ENCODE results near the gene PLA2G3. TPM values are rescaled to one million over a fixed set of nuclear protein-coding genes. Genes with fewer than 3 reads are reported as not detected.

Gene PLA2G3
- polyA plus RNA-seq, 1 donor (not counting 4 experiments of a cell fraction or from before 2014, with no cell fraction given): 0.38 TPM

- Histone ChIP-seq H3K9me3 (ENCODE audit: control insufficient read depth, low read depth, low read length) (no peaks in the 10 kb centered on the region), H2AFZ (ENCODE audit: control insufficient read depth, low read length) (no peak overlapping the region), H3K4me1 (ENCODE audit: control insufficient read depth, extremely low read depth, insufficient read depth, low read length) (peaks cover 10% of the 10 kb centered on the region), H3K79me2 (ENCODE audit: control insufficient read depth, insufficient read depth, low read length) (no peaks in the 10 kb centered on the region), H3K4me2 (ENCODE audit: control insufficient read depth, extremely low read depth, insufficient read depth, low read depth, low read length) (no peak overlapping the region), H3K4me3 (ENCODE audit: control insufficient read depth in 2 of 3, extremely low read depth in 1 of 3, insufficient read depth in 2 of 3, low read depth in 1 of 3, low read length in 3 of 3) (no peak overlapping the region), H4K20me1 (ENCODE audit: control insufficient read depth, extremely low read depth, insufficient read depth, low read length) (peaks cover 16% of the 10 kb centered on the region), H3K9ac (ENCODE audit: control insufficient read depth, extremely low read depth, insufficient read depth, low read length) (no peak overlapping the region), H3K27me3 (ENCODE audit: control insufficient read depth, extremely low read depth, insufficient read depth, low read length) (no peaks in the 10 kb centered on the region), H3K36me3 (ENCODE audit: control insufficient read depth in 2 of 2, extremely low read depth in 1 of 2, insufficient read depth in 2 of 2, low read length in 2 of 2) (peaks cover 23 to 31% of the 10 kb centered on the region in 2 experiments), H3K9me1 (ENCODE audit: control insufficient read depth, extremely low read depth, insufficient read depth, low read length) (no peaks in the 10 kb centered on the region), H3K27ac (ENCODE audit: control insufficient read depth, insufficient read depth, low read length) (no peak overlapping the region)
- dilution Hi-C loops (cut with MboI; ENCODE audit: extremely low pct_ligation_motif_present, low sequenced_read_pairs): no loop called here
- no peak for TF ChIP-seq EZH2 (IDR thresholded peaks at IDR 0.05; ENCODE audit: low read length)
- no peak for TF ChIP-seq CTCF (optimal IDR thresholded peaks at IDR 0.05 in 1 of 3, IDR thresholded peaks at IDR 0.05 in 1 of 3, conservative IDR thresholded peaks at IDR 0.05 in 1 of 3; ENCODE audit: extremely low read depth in 1 of 3, insufficient read depth in 2 of 3, low read length in 3 of 3)
- DNase-seq (ENCODE audit: low read depth, low spot score) (no peak), FAIRE-seq (no peak)
Observed at GRCh38 chr22:31105282-31105929, 34.9 kb downstream of the PLA2G3 start.

- H3K27me3 ChIP-seq (ENCODE audit: control insufficient read depth, extremely low read depth, insufficient read depth, low read length): no peaks in the 10 kb centered on the region
- dilution Hi-C loops (cut with MboI; ENCODE audit: extremely low pct_ligation_motif_present, low sequenced_read_pairs): no loop called here
- no peaks in the 10 kb centered on the region for H3K9me3 ChIP-seq (ENCODE audit: control insufficient read depth, low read depth, low read length)
- FAIRE-seq (no peak), DNase-seq (ENCODE audit: low read depth, low spot score) (no peak)
- peaks cover 23 to 34% of the 10 kb centered on the region in 2 experiments for H3K36me3 ChIP-seq (ENCODE audit: control insufficient read depth in 2 of 2, extremely low read depth in 1 of 2, insufficient read depth in 2 of 2, low read length in 2 of 2)
- H3K27ac ChIP-seq (ENCODE audit: control insufficient read depth, insufficient read depth, low read length): no peak overlapping the region
- peaks cover 10% of the 10 kb centered on the region for H3K4me1 ChIP-seq (ENCODE audit: control insufficient read depth, extremely low read depth, insufficient read depth, low read length)
- H2AFZ ChIP-seq (ENCODE audit: control insufficient read depth, low read length): no peak overlapping the region
- H3K79me2 ChIP-seq (ENCODE audit: control insufficient read depth, insufficient read depth, low read length): no peaks in the 10 kb centered on the region
- peaks cover 16% of the 10 kb centered on the region for H4K20me1 ChIP-seq (ENCODE audit: control insufficient read depth, extremely low read depth, insufficient read depth, low read length)
- no peak for TF ChIP-seq EZH2 (IDR thresholded peaks at IDR 0.05; ENCODE audit: low read length)
- peak in 2 of 3 experiments; percentile 12 to 15 for TF ChIP-seq CTCF (optimal IDR thresholded peaks at IDR 0.05 in 1 of 3, IDR thresholded peaks at IDR 0.05 in 1 of 3, conservative IDR thresholded peaks at IDR 0.05 in 1 of 3; ENCODE audit: extremely low read depth in 1 of 3, insufficient read depth in 2 of 3, low read length in 3 of 3)
- H3K9ac ChIP-seq (ENCODE audit: control insufficient read depth, extremely low read depth, insufficient read depth, low read length): no peak overlapping the region
- no peaks in the 10 kb centered on the region for H3K9me1 ChIP-seq (ENCODE audit: control insufficient read depth, extremely low read depth, insufficient read depth, low read length)
- no peak overlapping the region for H3K4me3 ChIP-seq (ENCODE audit: control insufficient read depth in 2 of 3, extremely low read depth in 1 of 3, insufficient read depth in 2 of 3, low read depth in 1 of 3, low read length in 3 of 3)
- H3K4me2 ChIP-seq (ENCODE audit: control insufficient read depth, extremely low read depth, insufficient read depth, low read depth, low read length): no peak overlapping the region
Observed at GRCh38 chr22:31104869-31105268, 35.4 kb downstream of the PLA2G3 start.
